GM12878 (cell line): ENCODE data around the gene IFNL1.

Experiments
- POLR2A ChIP-seq: IDR thresholded peaks from 2 replicates; pipeline ENCODE4 v1.6.1; 2011; ENCODE audit warnings: low read depth, mild to moderate bottlenecking, low read length
- ZBTB33 ChIP-seq: fragments of 450-650 bp; IDR thresholded peaks from 2 replicates; pipeline ENCODE4 v1.6.1; 2017; ENCODE audit warnings: mild to moderate bottlenecking
- TF ChIP-seq, protein P1 (sequence below): IDR thresholded peaks from 2 replicates; pipeline ENCODE4 v1.6.1; 2012; ENCODE audit warnings: mild to moderate bottlenecking, low read depth, low read length

GRCh38 chr19:39341129-39341718 is 45.0 kb downstream of the IFNL1 start:
- TF ChIP-seq, protein P1, sequence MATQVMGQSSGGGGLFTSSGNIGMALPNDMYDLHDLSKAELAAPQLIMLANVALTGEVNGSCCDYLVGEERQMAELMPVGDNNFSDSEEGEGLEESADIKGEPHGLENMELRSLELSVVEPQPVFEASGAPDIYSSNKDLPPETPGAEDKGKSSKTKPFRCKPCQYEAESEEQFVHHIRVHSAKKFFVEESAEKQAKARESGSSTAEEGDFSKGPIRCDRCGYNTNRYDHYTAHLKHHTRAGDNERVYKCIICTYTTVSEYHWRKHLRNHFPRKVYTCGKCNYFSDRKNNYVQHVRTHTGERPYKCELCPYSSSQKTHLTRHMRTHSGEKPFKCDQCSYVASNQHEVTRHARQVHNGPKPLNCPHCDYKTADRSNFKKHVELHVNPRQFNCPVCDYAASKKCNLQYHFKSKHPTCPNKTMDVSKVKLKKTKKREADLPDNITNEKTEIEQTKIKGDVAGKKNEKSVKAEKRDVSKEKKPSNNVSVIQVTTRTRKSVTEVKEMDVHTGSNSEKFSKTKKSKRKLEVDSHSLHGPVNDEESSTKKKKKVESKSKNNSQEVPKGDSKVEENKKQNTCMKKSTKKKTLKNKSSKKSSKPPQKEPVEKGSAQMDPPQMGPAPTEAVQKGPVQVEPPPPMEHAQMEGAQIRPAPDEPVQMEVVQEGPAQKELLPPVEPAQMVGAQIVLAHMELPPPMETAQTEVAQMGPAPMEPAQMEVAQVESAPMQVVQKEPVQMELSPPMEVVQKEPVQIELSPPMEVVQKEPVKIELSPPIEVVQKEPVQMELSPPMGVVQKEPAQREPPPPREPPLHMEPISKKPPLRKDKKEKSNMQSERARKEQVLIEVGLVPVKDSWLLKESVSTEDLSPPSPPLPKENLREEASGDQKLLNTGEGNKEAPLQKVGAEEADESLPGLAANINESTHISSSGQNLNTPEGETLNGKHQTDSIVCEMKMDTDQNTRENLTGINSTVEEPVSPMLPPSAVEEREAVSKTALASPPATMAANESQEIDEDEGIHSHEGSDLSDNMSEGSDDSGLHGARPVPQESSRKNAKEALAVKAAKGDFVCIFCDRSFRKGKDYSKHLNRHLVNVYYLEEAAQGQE, result no peak
- no peak for TF ChIP-seq POLR2A
- TF ChIP-seq ZBTB33, result no peak
